SKM-1 (cell line): ENCODE data around the gene RASGRP1.

Experiments
- DNase-seq: peaks from one replicate; lab custom pipeline; 2025; ENCODE audit not compliant: unreplicated experiment; lab: John Stamatoyannopoulos, UW

The RASGRP1 gene

GRCh38 chr15:38508647-38509046, 56.0 kb downstream of the RASGRP1 start:
- no peak for DNase-seq

DNA sequence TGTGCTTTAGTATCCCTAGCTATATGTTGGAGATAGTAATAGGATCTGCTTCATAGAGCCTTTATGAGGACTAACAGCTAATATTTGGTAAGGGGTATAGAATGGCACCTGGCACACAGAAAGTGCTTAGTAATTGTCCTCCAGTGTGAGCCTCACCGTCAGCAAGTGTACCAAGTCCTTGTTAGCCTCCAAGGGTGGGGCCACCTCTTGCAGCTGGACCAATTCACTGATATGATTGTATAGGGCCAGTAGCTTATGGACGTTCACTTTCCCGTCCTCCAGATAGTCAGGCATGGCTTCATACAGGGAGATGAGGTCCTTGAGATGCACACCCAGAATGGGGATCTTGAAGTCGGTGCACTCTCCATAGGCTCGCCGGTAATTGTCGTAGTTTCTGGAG, 57.0 kb downstream of the RASGRP1 start:
- DNase-seq = no peak

DNA sequence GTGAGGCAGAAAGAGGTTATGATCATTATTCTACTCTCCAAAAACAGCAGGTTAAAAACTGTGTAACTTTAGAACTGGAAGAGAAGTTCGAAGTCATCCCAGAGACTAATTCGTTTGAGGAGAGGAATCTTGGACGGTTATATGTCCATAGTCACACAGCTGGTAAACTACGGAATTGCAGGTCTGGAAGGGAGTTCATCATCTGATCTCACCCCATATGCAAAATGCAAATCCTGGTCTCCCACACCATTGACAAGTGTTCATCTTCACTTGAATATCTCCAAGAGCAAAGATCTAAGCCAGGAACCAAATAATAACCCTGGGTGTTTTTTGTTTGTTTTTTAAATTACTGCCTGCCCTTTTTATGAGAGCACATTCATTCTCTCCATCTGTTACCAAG, 57.6 kb downstream of the RASGRP1 start:
- no peak for DNase-seq

GRCh38 chr15:38504680-38505467, 59.7 kb downstream of the RASGRP1 start:
- DNase-seq = no peak

GRCh38 chr15:38503496-38503895, 61.1 kb downstream of the RASGRP1 start:
- no peak for DNase-seq

GRCh38 chr15:38499651-38500050, 65.0 kb downstream of the RASGRP1 start:
- no peak for DNase-seq

- no peak for DNase-seq
Observed at GRCh38 chr15:38496151-38496550, 68.5 kb downstream of the RASGRP1 start.

- no peak for DNase-seq
Observed at GRCh38 chr15:38490242-38490922, 74.2 kb downstream of the RASGRP1 start.

DNA sequence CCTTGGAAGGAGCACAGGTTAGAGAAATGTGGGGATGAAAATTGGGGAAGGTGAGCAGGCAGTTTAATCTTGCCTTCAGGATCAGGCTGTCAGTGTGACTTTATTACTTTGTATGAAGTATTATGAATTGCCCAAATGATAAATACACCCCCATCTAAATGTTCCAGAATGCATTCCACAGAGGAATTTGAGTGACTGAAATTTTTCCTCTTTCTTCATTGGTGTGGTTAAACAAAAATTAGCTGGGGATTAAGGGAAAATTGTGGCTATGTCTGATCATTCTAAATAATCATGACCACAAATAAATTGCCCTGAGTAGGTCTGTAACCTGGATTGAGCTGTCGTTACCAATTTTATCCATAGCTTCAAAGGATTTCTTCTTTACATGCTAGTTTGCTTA, 77.2 kb downstream of the RASGRP1 start:
- no peak for DNase-seq

GRCh38 chr15:38486936-38487335, 77.7 kb downstream of the RASGRP1 start:
- DNase-seq = no peak

DNA sequence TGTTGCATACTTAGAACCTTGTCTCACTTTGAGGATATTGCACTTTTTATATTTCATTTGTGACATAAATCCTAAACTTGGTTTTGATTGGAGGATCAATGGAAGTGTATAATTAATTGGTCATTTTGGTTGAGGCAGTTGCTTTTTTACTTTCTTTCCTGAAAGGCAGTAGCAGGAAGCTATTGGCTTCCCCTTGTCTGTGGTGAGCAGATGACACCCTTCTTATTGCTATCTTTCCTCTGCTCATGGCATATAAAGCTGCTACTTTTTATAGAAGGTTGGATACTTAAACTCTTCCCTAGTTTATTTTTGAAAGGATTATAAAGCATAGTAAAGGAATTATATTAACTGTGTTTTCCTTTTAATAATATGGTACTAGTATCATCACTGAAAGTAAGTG, 82.0 kb downstream of the RASGRP1 start:
- no peak for DNase-seq

DNA sequence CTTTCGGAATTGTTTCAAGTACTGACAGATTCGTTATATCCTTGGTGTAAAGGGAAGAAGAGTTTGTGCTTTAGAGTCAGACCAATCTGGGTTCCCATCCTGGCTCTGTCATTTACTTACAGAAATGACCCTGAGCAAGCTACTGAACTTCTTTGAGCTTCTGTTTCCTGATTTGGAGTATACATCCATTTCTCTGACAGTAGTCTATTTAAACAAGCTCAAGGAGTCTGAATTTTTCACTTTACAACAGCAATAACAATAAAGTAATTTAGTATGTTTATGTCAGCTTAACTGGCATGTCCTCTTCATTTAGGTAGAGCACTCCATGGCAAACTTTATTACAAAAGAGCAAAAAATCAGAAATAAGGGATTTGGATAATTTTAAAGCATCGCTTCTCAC, 82.9 kb downstream of the RASGRP1 start:
- no peak for DNase-seq

GRCh38 chr15:38481113-38481512, 83.5 kb downstream of the RASGRP1 start:
- DNase-seq = no peak

DNA sequence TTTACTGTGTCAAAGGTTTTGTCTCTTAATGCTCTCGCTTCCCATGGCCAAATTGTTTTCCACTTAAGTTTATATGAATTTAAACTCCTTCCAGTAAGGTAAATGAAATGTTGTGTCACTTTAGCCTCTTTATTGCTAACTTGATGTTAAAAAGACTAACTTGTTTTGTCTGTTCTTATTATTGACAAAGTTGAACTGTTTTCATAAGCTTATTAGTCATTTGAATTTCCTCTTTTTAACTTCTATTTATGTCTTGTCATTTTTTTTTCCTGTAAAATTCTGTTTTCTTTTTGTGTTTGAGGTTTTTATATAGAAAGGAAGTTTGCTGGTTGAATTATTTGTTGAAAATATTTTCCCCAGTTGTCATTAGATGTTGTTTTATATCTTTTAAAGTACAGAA, 84.9 kb downstream of the RASGRP1 start:
- DNase-seq = no peak

GRCh38 chr15:38479266-38479665, 85.3 kb downstream of the RASGRP1 start:
- DNase-seq = no peak

DNA sequence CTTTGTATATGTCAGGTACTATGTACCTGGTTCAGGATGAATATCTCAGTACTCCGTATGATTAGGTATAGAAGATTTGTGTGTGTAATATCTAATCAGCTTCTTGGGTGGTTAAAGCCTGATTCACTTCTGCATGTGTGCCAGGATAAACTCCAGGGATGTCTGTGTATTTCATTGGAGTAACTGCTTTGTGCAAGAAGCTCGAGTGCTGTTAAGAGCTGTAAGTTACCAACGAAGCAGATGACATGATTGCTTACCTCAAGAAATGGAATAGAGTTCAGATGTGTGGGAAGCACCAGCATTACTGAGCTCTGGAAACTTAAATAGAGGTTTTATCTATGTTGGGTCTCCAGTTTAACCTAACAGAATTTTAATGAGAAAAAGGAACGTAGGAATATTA, 87.0 kb downstream of the RASGRP1 start:
- DNase-seq = no peak

GRCh38 chr15:38476120-38476519, 88.5 kb downstream of the RASGRP1 start:
- DNase-seq = no peak

GRCh38 chr15:38475361-38475760, 89.3 kb downstream of the RASGRP1 start:
- no peak for DNase-seq

GRCh38 chr15:38474155-38474757, 90.4 kb downstream of the RASGRP1 start:
- DNase-seq = peak; percentile 64

DNA sequence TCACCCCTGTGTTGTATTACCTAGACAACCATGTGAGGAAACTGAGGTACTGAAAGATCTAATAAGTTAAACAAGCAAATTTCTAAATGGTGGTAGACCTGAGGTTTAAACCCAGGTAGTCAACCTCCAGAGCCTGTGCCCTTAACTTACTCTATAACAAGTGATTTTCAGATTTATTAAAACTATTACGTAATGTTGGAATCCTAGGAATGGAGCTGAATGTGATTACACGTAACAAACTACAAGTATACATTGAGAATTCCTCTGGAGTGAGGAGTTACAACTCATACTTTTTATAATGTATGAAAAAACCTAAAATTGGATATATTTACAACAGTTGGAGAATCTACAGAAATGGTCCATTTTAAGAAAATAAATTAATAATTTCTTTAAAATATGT, 92.6 kb downstream of the RASGRP1 start:
- DNase-seq = no peak

DNA sequence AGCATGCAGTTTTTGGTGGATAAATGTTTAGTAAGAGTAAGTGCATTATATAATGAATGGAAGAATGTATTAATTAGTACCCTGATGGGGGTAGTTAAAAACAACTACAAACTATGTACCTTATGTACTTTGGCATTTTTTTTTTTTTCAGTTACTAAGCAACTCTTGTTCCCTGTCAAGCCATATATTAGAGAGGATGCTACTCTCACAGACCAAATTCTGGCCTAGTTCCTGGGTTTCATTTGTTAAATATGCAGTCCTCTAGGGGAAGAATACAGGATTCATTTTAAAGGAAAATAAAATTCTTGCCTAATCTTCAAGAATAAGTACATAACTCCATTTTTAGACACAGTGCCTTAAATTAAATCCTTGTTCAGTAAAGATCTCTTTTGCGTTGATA, 93.8 kb downstream of the RASGRP1 start:
- DNase-seq = no peak

GRCh38 chr15:38464675-38465074, 99.9 kb downstream of the RASGRP1 start:
- DNase-seq = no peak
